NK-92 (cell line): ENCODE data around the gene DMRTB1.

Source experiments
- DNase-seq: peaks from one replicate; lab custom pipeline; 2025; ENCODE audit not compliant: unreplicated experiment; lab: John Stamatoyannopoulos, UW

The DMRTB1 gene

DNA sequence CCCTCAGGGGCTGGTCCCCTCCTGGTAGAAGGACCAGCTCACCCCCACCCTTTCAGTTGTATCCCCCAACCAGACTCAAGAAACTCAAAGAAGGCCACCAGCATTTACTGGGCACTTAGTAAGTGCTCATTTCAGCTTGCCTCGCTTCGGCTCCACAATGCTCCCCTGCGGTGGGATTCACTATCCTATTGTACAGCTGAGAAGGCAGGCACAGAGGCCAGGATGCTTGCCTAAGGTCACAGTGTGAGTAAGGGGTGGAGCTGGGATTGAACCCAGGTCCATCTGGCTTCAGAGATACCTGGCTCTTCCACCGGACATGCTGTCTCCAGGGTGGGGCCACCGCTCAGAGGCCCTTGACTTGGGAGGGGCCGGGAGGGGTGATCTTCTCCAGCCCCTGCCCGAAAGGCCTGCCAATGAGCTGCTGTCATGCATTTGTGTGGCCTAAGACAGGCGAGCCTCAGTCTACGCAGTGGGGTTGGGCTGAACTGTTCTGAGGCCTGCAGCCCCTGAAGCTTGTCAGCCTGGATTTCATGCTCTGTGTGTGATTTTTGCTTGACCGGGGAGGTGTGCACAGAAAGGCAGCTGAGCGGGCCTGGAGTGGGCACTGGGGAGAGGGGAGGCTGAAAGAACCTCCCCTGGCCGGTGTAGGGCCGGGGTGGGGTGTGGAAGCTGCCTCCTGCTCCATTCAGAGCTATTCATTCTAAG is 48.1 kb downstream of the DMRTB1 start:
- DNase-seq = no peak

DNA sequence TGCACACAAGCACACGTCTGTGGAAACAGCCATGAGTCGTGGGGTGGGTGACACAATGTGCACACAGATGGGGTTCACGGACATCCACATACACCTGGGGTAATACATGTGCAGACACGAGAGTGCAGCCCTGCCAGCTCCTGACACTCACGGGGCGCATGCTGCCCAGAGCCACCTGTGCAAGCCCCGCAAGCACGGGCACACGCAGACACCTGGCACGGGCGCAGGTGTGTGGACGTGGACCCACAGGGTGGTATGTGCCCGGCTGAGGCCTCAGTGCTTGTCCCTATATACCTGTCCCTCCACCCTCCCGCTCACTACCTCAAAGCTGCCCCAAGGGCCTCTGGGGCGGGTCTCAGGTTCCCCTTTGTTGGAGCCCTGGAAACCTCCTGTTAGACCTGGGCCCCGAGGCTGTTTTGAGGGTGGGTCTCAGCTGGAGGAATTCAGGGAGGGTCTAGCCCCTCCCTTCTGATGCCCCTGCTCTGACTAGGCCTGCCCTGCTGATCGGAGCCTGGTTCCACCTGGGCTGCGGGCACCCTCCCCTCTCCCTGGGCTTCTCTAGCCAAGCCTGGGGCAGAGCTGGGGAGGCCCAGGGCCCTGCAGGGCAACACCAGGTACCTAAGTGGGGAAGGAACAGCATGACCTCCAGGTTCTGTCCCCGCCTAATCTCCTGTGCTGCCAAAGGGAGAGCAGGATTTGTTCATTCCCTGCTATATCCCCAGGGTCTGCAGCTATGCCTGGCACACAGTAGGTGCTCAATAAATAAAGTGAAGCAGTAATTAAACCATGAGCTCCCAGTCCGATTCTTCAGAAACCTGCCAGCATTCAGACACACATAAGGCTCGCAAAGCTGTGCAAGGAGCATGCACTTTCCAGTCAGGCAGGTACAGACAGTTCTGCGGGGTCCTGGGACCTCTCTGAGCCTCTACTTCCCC is 49.1 kb downstream of the DMRTB1 start:
- no peak for DNase-seq

DNA sequence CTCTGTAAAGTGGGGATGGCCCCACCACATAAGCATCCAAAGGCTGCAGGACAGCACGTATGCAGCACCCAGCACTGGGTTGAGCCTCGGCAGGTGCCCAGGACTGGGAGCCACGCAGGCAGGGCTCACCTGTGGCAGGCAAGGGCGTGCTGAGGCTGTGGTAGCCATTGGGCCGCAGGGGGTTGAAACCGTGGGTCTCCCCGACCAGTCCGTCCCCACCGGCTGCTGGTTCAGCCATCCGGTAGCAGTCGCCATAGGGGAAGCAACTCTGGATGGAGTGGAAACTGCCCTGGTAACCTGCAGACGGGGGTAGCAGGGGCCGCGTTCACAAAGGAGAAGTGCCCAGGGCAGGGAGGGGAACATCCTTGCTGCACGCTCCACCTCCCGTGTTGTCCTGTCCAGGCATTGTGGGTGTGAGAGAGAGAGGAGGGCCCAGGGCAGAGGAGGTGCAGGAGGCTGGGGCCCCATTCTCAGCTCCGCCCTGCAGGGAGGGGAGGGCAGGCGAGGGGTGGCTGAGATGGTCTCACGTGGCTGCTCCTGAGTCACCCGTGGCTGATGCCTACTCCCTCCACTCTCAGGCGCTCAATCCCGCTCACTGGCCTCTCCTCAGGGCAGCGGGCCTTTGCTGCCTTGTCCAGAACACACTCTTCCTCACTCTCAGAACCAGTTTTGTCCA is 49.9 kb downstream of the DMRTB1 start:
- no peak for DNase-seq

DNA sequence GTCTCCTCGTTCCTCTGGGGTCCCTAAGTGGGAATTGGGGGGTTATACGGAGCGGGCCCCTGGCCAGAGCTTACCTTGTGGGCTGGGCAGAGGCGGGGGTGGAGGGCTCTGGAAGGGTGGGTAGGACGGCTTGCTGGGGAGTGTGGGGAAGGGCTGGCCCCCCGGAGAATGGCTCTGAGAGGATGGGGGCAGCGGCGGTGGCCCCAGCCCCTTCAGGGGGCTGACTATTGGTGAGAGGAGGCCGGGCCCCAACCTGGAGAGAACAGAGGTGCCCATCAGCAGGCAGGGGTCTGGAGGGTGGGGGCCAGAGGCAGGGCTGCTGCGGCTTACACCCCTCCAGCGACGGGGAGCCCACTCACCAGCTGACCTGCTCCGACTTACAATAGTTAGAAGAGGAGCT is 50.6 kb downstream of the DMRTB1 start:
- no peak for DNase-seq

DNA sequence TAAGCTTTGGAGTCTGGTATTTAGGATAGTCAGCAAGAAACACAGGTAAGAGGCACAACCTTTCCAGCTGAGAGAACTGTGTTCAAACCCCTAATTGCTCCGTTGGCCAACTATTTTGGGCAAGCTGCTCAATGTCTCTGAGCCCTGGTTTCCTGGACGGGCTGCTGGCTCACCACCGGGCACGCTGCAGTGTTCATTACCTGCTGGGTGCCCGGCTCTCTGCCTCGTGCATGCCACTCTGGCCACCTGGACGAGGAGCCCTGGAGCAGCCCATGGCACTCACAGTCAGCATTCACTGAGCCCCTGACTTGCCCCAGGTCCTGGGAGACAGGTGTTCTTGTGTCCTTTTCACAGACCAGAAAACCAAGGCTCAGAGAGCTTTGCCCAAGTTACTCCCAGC is 51.0 kb downstream of the DMRTB1 start:
- no peak for DNase-seq

DNA sequence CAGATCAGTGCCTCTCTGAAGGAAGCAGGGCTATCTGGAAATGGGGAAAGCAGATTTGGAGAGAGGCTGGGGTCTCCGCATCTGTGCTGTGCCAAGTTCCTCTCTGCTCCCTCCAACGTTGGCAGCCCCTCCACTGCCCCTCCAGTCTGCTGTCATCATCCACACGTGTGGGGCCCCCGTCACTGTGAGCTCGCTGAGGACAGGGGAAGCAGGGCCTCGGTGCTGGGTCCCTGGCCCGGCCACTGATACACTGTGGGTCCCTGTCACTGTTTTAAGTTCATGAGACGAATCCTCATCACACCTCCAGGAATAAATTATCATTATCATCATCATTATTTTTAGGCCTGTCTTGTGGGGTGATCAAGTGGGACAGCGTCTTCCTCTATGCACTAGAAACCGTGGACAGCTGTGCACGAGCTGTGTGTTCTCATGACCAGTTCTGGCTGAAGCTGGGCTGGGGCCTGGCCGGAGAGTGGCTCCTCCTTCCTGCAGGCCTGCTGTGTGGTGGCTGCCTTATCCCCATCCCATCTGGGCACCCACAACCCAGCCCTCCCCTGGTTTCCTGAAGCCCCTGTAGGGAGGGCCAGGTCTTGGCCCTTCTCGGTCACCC is 52.2 kb downstream of the DMRTB1 start:
- no peak for DNase-seq

DNA sequence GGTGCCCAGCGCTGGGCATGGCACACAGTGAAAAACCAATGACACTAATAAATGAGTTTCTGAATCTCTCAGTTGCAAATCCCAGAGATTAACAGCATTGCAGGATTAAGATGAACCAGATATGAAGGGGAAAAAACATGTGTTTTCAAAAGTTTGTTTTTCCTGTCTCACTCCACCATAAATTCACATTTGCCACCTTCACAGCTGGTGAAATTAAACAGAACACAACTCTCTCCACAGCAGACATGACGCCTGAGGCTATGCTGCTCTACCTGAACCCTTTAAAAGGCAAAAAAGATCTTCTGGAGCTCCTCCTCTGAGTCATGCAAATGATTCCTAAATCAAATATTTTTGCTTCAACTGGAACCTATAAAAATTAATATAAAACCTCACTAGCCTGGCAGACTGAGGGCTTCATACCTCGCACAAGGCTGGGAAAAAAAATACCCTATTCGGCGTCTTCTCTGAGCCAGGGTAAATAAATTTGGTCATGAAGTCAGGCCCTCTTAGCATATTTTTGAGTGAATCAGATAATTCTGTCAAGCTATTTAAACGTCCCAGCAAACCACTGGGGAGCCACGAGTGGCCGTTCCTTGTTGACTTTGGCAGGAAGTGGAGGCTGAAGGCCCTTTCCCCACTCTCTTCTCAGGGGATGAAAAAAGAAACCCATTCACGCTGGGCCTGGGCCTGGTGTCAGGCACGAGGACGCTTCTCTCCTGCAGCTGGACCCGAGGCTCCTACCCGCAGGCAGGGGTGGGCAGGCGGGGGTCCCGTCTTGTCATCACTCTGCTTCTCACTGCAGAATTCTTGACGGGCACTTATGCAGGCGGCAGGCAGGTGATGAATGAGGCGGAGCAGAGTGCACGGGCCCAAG is 53.0 kb downstream of the DMRTB1 start:
- no peak for DNase-seq

DNA sequence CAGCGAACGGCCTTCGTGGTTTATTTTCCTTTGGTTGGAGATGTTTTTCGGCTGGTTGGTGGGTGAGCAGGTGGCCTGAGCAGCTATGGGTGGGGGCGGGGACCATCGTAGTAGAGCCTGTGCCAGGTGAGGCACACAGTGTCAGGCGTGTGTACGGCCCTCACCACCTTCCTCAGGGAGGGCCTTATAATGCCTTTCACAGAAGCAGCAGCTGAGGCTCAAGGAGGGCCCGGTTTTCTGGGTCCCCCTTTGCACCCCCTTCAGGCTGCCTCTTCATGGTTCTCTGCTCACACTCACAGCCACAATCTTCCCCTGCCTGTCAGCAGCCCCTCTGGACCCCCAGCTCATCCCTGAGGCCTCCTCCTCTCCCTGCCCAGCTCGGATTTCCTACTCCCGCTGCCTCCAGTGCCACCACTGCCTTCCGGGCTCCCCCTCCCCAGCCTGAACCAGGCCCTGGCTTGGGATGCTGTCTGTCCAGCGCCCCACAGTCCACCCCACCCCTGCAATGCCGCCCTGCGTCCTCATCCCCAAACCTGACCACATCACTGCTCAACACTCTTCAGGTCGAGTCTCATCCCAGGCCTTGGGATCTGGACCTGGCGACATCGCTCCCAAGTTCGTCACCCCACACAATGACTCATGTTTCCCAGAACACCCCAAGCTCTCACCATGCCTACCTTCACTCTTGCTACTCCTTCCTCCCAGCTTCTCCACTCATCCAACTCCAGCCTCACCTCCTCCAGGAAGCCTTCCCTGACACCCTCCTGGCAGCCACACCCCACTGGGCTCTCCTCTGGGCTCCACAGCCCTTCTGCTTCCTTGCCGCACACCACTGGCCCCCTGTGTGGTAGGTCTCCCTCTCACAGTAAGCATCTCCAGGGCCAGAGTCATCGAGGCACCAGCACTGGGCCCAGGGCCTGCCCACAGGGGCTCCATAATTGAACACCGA is 53.9 kb downstream of the DMRTB1 start:
- DNase-seq = no peak

DNA sequence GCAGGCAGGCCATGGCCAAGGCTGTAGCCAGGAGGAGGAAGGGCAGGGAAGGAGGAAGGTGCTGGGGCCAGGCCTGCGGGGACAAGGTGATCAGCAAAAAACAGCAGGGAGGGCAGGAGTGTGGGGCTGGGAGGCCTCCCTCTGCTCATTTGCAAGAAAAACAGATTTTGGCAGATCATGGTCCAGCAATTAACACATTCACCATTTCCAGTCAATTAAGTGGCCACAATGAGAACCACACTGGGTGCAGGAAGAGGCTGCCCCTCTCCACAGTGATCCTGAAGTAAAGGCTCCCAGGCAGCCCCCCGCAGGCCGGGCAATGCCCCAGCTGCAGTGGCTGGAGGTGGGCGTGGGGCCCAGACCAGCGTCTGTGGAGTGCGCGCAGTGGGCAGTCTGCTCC is 54.6 kb downstream of the DMRTB1 start:
- DNase-seq = no peak

DNA sequence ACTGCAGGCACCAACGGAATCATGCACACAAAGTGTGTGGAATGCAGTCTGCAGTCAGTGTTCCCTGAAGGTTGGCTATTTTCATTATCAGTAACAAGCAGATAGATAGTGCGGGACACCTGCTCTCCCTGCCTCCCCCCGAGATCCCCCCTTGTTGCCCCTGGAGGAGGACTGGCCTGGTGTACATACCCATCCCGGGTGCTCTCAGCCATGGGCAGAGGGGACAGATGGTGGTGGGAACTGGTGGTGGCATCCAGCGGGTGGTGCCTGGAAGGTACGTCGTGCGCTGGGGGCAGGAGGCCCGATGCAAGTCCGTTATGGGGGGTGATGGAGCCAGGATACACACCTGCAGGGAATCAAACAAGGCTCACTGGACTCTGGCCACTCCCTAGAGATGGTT is 55.2 kb downstream of the DMRTB1 start:
- DNase-seq = no peak

DNA sequence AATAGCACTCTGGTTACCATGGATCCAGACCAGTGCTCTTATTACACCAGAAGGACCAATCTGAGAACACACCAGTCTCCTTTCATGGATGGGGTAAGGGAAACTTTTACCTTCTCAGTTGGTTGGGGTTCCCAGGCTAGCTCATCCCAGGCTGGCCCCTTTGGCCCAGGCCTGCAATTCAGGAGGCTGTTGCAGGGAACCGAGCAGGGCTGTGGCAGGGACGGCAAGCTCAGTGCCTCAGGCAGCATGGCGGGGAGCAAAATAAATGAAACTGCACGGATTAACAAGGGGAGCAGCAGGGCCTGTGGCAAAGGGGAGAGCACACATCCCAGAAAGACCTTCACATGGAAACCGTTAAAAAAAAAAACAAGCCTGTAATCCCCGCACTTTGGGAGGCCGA is 57.0 kb downstream of the DMRTB1 start:
- no peak for DNase-seq
